HG03571 (cell line): Measurements from ENCODE around the gene DCAF8.
A peak's percentile ranks its signal among the peaks of the same experiment; 100 is the strongest.

Experiments
- ATAC-seq: cut with Tn5 transposase; IDR thresholded peaks from one replicate; pipeline ENCODE4 v1.9.1; 2021; ENCODE audit not compliant: unreplicated experiment

The DCAF8 gene

GRCh38 chr1:160264795-160265307, 2.5 kb upstream of the DCAF8 start:
- ATAC-seq, result no peak

GRCh38 chr1:160261556-160261892, 825 bp downstream of the DCAF8 start:
- peak; percentile 29 for ATAC-seq

- ATAC-seq, result no peak
Measured at GRCh38 chr1:160260406-160261382, 1.7 kb downstream of the DCAF8 start.

GRCh38 chr1:160258177-160258798, 4.1 kb downstream of the DCAF8 start:
- no peak for ATAC-seq

GRCh38 chr1:160257411-160258015, 4.8 kb downstream of the DCAF8 start:
- no peak for ATAC-seq

- no peak for ATAC-seq
Measured at GRCh38 chr1:160256396-160257046, 5.8 kb downstream of the DCAF8 start.

GRCh38 chr1:160255781-160256300, 6.5 kb downstream of the DCAF8 start:
- no peak for ATAC-seq

GRCh38 chr1:160251687-160252526, 10.4 kb downstream of the DCAF8 start:
- no peak for ATAC-seq

- no peak for ATAC-seq
Measured at GRCh38 chr1:160251011-160251410, 11.3 kb downstream of the DCAF8 start.

GRCh38 chr1:160247053-160247452, 15.3 kb downstream of the DCAF8 start:
- no peak for ATAC-seq

GRCh38 chr1:160245434-160245833, 16.9 kb downstream of the DCAF8 start:
- no peak for ATAC-seq

- no peak for ATAC-seq
Measured at GRCh38 chr1:160244209-160244608, 18.1 kb downstream of the DCAF8 start.

- ATAC-seq, result no peak
Measured at GRCh38 chr1:160243767-160244166, 18.6 kb downstream of the DCAF8 start.

GRCh38 chr1:160239582-160240299, 22.6 kb downstream of the DCAF8 start:
- ATAC-seq, result no peak

- no peak for ATAC-seq
Measured at GRCh38 chr1:160238408-160238807, 23.9 kb downstream of the DCAF8 start.

GRCh38 chr1:160237558-160237957, 24.8 kb downstream of the DCAF8 start:
- no peak for ATAC-seq

- ATAC-seq, result no peak
Measured at GRCh38 chr1:160236806-160237205, 25.5 kb downstream of the DCAF8 start.

- ATAC-seq, result no peak
Measured at GRCh38 chr1:160232911-160233310, 29.4 kb downstream of the DCAF8 start.

GRCh38 chr1:160228431-160228830, 33.9 kb downstream of the DCAF8 start:
- ATAC-seq, result no peak
